HG03175 (cell line): ENCODE measurements around the gene SFI1.
A peak's percentile ranks its signal among the peaks of the same experiment; 100 is the strongest.

Source experiments
- ATAC-seq: cut with Tn5 transposase; IDR thresholded peaks from one replicate; pipeline ENCODE4 v1.9.1; 2021; ENCODE audit warnings: mild to moderate bottlenecking, moderate library complexity; ENCODE audit not compliant: unreplicated experiment

The SFI1 gene

GRCh38 chr22:31615491-31615860, 119.1 kb downstream of the SFI1 start:
- no peak for ATAC-seq

- peak; percentile 9 for ATAC-seq
Observed at GRCh38 chr22:31615940-31616314, 119.6 kb downstream of the SFI1 start.

DNA sequence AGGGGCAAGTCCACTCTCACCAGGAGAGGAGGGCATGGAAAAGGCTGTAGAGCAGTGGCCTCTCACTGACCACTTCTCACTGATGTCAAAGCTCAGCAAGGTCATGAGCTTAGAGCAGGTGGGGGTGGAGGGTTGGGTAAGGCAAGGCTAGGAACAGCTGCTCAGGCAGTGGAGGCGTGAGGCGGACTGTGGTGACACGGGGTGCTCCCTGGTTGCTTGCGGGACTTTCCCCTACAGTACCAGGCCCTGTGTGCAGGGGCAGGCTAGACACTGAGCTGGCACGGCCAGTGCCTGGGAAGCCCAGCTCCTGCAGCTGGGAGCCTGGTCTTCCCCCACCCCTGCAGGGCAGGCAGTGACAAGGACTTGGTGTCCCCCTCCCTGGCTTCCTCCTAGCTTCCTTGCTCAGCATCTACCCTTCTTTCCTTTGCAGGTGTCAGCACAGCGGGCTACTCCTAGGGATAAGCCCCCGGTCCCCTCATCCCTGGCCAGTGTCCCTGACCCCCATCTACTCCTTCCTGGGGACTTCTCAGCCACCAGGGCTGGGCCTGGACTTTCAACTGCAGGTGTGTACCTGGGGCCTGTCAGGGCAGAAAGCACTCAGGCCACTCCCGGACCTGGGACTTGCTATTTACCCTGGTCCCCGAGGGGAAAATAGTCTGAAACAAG, 120.1 kb downstream of the SFI1 start:
- ATAC-seq: peak; percentile 56

DNA sequence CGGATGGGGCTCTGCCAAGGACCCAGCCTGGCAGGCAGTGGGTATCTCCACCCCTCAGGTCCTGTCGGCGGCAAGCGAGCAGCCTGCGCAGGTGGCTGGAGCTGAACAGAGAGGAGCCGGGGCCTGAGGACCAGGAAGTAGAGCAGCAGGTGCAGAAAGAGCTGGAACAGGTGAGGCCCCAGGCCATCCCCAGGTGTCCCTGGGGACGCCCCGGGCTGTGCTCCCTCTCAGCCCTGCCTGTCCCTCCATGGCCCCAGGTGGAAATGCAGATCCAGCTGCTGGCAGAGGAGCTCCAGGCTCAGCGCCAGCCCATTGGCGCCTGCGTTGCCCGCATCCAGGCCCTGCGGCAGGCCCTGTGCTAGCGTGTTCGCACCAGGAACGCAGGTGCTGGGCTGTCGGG, 121.7 kb downstream of the SFI1 start:
- ATAC-seq: no peak

DNA sequence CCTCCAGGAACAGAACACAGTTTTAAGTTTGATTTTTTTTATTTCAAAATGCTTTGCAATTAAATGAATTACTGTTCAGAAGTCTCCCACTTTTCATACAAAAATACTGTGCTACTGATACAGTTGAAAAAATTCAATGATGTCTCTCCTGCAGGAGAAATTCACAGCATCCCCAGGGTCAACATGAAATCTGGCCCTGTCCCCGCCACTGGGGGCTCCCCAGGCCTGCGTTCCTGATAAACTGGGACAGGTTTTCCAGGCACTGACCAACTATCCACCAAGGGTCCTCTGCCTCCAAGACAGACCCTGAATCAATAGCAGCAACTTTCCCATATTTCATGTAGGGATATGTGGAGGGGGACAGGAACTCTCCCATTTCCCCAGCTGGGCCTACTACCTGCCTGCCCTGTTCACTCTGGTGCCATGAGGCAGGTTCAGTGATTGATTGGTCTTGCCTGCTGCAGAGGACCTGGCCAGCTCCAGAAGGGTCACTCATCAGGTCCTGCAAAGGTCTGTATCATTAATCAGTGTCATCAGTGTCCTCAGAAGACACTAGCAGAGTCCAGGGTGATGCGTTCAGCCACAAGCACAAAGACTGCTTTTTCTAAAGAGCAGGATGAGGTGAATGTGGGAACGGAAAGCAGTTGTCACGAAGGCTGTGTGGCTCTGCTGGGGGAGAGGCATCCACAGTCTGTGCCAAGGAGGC, 122.3 kb downstream of the SFI1 start:
- ATAC-seq: no peak

DNA sequence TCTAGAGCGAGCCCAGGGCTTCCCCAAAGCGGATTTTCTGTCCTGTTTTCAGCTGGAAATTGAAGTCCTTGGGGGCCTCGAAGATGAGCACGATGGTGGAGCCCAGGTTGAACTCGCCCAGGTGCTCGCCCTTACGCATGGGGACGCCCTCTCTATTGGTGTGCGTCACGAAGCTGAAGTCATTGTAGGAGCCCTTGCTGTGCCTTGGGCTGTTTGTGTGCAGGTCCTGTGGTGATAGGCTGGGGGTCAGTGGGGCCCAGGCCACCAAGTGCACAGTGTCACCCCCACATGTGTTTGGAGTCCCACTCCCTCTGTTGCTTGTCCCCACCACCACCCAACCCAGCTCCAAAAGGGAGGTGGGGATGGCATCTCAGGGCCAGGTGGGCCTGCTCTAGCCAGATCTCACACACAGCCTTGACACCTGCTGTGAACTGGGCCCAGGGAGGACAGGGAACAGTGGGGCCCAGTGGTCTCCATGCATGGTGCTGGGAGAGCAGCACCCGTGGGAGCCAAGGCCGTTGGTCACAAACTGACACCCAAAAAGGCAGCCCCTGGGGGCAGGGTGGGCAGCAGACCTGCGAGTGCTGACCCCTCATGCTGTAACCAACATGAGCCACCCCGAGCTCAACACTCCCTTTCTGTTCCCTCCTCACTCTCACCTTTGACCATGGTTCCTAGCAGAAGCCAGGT, 123.4 kb downstream of the SFI1 start:
- ATAC-seq: no peak

DNA sequence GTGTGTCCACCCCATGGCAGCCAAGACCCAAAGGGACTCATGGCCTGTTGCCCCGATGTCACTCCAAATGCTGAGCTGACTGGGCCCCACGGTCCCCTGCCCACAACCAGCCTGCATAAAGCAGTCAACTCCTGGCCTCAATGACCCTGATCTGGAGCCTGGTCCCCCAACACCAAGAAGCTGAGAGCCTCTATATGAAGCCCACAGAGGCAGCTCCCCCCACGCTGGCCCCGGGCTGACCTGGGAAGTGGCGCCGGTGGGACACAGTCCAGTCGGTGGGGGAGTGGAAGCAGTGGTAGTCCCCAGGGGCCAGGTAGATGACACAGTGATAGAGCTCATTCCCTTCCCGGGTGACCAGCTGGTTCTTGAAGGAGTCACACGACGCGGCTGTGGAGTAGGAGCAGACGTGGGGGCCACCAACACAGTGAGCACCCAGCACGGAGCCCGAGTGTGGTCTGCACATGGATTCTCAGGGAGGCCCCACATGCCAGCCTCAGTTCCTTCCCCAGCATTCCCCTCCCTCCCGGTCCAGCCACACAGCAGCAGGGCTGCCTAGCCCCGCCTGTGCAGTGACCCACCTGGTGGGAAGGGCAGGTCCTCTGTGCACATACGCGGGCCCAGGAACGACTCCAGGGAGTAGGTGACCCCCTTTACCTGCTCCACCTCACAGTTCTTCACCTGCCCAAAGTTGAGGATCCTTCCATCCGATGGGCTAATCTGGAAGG, 124.6 kb downstream of the SFI1 start:
- ATAC-seq: no peak

DNA sequence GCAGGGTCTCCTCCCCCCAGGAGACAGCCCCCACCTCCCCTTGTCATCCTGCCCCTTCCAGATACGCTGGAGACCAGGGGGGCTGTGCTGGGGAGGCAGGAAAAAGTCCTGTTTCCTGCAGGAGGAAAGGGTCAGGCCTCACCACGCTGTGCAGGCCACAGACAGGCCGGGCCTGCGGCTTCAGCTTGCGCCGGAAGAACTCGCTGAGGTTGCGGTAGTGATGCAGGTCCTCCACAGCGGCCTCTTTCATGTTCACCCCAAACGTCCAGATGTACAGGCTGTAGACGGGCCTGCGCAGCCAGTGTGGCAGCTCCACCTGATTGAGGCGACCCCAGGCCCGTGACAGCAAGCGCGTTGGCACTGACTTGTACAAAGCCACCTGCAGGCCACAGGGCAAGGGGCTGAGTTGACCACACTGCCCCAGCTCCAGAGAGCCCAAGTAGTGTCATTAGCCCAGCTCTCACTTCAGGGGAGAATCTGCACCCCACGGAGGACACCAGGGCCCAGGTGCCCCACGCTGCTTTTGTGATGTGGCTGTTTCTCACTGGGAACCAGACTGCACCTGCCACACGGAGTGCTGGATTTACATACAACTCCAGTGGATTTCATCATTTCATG, 125.3 kb downstream of the SFI1 start:
- ATAC-seq: no peak

- ATAC-seq: no peak
Observed at GRCh38 chr22:31622980-31623379, 126.6 kb downstream of the SFI1 start.

DNA sequence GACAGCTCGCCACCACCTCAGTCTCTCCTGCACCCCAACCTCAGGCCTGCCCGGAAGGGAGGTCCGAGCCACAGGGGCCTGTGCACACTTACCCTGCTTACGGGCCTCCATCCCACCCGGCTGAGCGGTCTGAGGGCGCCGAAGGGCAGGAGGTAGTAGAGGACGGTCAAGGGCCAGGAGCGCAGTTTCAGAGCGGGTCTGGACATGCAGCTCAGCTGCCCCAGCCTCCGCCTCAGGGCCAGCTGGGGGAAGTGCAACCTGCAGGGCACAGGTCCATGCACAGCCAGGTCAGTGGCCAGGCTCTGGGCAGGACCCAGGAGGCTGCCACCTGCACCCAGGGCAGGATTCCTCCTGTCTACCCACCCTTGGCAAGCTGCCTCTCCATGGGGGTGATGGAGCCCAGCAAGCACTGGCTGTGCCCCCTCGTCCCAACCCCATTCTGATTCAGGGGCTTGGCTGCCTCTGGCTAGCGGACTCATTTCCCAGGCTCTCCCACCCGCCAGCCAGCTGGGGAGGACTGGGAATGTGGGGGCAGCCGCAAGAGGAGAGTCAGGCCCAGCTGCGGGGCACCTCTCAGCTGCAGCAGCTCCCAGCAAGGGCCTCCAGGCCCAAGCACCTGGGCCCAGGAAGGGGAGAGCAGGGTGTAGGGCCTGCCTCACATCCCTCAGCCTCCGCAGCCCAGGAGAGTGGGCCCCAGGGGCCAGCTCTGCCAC, 127.4 kb downstream of the SFI1 start:
- no peak for ATAC-seq

- no peak for ATAC-seq
Observed at GRCh38 chr22:31625257-31625640, 128.9 kb downstream of the SFI1 start.

DNA sequence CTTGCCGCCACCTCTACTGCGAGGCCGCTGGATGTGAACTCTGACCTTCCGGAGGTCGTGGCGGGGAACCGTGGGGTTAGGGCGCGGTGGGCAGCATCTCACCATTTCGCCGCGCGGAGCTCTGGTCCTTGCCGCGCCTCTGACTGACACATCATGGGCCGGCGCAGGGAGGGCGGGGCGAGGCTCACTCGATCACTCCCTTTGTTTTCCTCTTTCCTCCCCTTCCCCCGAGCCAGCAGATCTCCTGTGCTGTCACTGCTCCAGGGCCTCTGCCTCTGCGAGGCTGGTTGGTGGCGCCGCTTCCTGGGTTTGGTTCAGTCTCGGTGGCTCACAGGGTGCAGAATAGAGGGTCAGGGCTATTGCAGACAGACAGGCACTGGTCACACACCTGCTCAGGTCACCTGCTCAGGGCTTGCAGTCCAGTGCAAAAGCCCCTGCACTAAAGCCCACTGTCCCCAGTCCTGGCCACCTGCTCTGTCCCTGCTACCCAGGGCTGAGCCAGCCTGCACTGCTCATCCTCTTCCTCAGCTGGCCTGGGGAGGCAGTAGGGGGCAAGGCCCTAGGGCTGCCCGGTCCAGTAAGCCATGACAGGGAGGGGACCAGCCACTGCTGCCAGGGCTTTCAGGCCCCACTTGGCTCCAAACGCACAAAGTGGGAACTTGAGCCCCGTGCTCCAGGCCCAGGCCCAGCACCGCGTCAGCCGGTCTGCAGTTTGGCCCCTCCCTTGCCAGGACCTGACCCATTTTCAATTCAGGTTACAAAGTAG, 129.5 kb downstream of the SFI1 start:
- no peak for ATAC-seq

DNA sequence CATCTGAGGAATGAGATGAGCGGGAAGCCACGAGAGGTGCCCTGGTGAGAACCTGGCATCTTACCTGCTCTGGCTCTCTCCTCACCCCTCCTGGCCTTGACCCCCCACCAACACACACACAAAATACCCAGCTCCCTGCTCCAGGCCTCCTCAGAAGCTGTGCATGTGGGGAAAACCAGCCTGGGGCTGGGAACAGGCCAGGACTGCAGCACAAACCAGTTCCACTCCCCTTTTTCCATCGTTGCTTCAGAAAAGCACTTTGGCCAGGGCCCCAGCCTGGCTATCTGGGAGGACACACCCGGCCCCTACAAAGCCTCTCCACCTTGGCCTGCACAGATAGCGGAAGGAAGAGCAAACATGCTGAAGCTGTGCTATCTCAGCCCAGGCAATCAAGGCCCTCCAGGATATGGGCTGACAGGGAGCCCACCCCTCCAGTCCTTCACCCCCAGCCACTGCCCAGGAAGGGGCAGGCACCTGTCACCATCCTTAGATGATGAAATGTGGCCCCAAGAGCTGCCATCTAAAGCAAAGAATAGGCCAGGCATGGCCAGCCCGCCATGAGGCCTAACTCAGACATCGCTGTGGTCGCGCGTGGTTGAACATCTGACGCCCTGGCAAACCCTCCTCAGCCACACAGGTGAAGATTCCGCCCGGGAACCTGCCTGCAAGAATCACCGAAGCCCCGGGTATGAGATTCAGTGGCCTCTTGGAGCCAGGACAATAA, 130.3 kb downstream of the SFI1 start:
- ATAC-seq: no peak

DNA sequence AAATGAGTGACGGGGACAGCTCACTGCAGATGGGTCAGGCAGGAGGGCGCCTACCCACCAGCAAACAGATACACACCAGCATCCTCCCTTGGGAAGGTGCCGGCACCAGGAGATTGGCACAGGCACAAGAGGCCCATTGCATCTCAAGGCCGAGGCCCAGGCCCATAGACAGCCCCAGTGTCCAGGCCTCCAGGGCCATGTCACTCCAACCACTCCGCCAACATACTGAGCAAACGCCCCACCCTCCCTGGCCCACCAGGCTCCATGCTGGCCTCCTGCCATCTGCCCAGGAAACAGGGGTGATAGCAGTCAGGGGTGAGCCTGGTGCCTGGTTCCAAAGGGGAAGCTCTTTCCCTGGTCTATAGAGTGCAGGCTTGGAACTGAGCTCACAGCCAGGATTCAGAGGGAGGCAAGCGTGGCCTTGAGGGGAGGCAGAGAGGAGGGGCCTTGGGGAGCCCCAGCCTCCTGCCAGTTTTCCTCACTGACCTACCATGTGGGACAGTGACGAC, 130.9 kb downstream of the SFI1 start:
- no peak for ATAC-seq

- ATAC-seq: no peak
Observed at GRCh38 chr22:31628362-31628761, 132.0 kb downstream of the SFI1 start.

DNA sequence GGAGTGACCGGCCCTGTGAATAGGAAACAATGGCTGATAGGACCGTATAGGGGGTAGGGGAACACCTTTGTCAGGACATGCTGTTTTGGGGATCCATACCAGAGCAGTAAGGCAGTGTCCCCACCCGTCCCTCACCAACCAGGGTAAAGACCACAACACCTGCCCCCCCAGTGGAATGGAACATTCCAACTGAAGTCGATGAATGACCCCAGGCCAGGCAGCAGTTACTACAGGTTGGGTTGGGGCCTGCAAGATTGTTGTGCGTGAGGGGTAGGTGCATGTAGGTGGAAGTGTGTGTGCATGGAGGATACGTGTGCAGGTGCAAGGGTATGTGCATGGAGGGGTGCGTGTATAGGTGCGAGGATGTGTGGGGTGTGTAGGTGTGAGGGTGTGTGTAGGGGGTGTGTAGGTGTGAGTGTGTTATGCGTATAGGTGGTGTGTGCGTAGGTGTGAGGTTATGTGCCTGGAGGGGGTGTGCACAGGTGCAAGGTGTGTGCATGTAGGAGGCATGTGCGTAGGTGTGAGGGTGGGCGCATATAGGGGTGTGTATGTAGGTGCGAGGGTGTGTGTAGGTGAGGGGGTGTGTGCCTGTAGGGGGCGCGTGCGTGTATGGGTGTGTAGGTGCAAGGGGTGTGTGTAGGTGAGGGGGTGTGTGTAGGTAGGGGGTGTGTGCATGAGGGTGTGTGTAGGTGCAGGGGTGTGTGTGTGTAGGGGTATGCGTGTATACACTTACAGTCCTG, 132.8 kb downstream of the SFI1 start:
- no peak for ATAC-seq

GRCh38 chr22:31629741-31630184, 133.4 kb downstream of the SFI1 start:
- no peak for ATAC-seq
